Measurements from ENCODE around the gene F5. TPM values are rescaled to one million over a fixed set of nuclear protein-coding genes. Genes with fewer than 3 reads are reported as not detected.
"Not testable (repeated sequence)": the region's sequence is repeated elsewhere in the genome, so short reads cannot be mapped to it uniquely, and the experiment has no call there.

F5 gene
- total RNA-seq, 1 donor: not detected

DNA sequence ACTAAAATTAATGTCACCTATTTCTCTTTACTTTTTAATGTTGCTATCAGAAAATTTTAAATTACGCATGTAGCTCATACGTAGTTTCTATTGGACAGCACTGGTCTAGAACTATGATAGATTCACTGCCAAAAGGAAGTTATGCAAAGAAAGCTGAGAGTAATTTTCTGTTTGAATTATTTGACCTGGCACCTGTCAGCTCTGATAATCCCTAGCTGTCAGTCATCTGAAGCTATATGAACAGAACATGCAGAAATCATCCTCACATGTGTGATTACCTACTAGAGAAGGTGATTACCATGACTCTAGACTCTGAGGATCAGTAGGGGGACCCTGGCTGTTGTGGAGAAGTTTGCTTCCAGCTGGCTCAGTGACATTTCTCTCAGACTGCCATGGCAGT is 40.8 kb downstream of the F5 start:
- no peaks in the 10 kb centered on the region for H3K9me3 ChIP-seq (ENCODE audit: low read depth, low read length)
- no peak for DNase-seq (ENCODE audit: insufficient read length, low spot score, missing footprints)
- no peak overlapping the region for H3K27ac ChIP-seq (ENCODE audit: low read depth, low read length)
- no peak overlapping the region for H3K4me3 ChIP-seq (ENCODE audit: insufficient read depth, low read length)
- H3K4me1 ChIP-seq (ENCODE audit: insufficient read depth, low read length): peaks cover 5% of the 10 kb centered on the region
- H3K79me2 ChIP-seq (ENCODE audit: insufficient read depth, low read length): no peaks in the 10 kb centered on the region
- peaks cover 5% of the 10 kb centered on the region for H3K27me3 ChIP-seq (ENCODE audit: insufficient read depth, low read length)
- no peaks in the 10 kb centered on the region for H4K20me1 ChIP-seq (ENCODE audit: insufficient read depth, low read length)
- no peak overlapping the region for H2AFZ ChIP-seq (ENCODE audit: low read length)
- no peaks in the 10 kb centered on the region for H3K36me3 ChIP-seq (ENCODE audit: insufficient read depth, low read length)
- TF ChIP-seq, protein P1, sequence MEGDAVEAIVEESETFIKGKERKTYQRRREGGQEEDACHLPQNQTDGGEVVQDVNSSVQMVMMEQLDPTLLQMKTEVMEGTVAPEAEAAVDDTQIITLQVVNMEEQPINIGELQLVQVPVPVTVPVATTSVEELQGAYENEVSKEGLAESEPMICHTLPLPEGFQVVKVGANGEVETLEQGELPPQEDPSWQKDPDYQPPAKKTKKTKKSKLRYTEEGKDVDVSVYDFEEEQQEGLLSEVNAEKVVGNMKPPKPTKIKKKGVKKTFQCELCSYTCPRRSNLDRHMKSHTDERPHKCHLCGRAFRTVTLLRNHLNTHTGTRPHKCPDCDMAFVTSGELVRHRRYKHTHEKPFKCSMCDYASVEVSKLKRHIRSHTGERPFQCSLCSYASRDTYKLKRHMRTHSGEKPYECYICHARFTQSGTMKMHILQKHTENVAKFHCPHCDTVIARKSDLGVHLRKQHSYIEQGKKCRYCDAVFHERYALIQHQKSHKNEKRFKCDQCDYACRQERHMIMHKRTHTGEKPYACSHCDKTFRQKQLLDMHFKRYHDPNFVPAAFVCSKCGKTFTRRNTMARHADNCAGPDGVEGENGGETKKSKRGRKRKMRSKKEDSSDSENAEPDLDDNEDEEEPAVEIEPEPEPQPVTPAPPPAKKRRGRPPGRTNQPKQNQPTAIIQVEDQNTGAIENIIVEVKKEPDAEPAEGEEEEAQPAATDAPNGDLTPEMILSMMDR (IDR thresholded peaks at IDR 0.05; ENCODE audit: extremely low read depth, low read depth, low read length): no peak
- no peak overlapping the region for H3K4me2 ChIP-seq (ENCODE audit: insufficient read depth, low read length)

DNA sequence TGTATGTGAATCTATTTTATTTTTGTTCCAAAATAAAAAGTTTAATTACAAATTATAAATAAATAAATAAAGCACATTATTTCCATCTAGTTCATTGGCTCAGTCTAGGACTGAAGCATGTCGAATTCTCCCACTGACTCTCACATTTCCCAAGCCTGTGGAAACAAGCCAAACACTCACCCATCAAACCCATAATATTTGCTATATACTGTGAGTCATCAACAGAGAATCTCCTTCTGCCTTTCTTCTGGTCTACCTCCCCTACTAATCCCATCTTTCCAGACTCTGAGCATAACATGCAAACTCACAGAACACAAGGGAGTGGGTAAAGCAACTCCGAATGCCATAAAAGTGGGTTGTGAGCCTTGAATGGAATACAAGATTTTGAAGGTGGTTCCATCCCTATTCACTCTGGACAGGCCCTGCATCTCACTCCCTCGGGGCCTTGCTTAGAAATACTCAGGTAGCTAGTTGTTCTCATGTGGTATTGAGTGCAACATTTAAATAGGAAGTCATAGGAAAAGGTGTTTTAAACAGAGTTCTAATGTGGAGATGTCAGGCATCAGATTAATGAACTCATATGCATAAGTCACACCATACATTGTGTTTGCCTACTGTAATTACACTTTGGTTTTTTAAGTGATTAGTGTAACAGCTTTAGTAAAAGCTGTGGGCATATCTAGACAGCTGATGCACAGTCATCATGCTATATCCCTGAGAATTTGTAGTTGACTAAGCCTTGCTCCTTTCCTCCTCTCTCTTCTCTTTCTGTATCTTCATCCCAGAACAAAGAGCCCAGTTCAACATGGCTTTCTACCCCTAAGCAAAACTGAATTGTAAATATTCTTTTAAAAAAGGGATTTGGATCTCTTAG is 47.0 kb downstream of the F5 start:
- TF ChIP-seq, protein P1 (IDR thresholded peaks at IDR 0.05; ENCODE audit: extremely low read depth, low read depth, low read length): no peak
- H3K79me2 ChIP-seq (ENCODE audit: insufficient read depth, low read length): no peaks in the 10 kb centered on the region
- no peak overlapping the region for H3K27ac ChIP-seq (ENCODE audit: low read depth, low read length)
- no peaks in the 10 kb centered on the region for H3K36me3 ChIP-seq (ENCODE audit: insufficient read depth, low read length)
- no peaks in the 10 kb centered on the region for H3K27me3 ChIP-seq (ENCODE audit: insufficient read depth, low read length)
- H4K20me1 ChIP-seq (ENCODE audit: insufficient read depth, low read length): no peaks in the 10 kb centered on the region
- H3K4me1 ChIP-seq (ENCODE audit: insufficient read depth, low read length): no peaks in the 10 kb centered on the region
- H3K4me3 ChIP-seq (ENCODE audit: insufficient read depth, low read length): no peak overlapping the region
- no peaks in the 10 kb centered on the region for H3K9me3 ChIP-seq (ENCODE audit: low read depth, low read length)
- no peak overlapping the region for H2AFZ ChIP-seq (ENCODE audit: low read length)
- DNase-seq (ENCODE audit: insufficient read length, low spot score, missing footprints): no peak
- H3K4me2 ChIP-seq (ENCODE audit: insufficient read depth, low read length): no peak overlapping the region

DNA sequence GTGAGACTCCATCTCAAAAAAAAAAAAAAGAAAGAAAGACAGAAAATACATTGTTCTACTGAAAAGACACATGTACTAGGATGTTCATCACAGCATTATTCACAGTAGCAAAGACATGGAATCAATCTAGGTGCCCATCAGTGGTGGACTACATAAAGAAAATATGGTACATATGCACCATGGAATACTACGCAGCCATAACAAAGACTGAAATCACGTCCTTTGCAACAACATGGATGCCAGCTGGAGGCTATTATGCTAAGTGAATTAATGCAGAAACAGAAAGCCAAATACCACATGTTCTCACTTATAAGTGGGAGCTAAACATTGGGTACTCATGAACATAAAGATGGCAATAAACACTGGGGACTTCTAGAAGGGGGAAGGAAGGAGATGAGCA is 51.6 kb downstream of the F5 start:
- no peaks in the 10 kb centered on the region for H3K4me1 ChIP-seq (ENCODE audit: insufficient read depth, low read length)
- TF ChIP-seq, protein P1 (IDR thresholded peaks at IDR 0.05; ENCODE audit: extremely low read depth, low read depth, low read length): no peak

DNA sequence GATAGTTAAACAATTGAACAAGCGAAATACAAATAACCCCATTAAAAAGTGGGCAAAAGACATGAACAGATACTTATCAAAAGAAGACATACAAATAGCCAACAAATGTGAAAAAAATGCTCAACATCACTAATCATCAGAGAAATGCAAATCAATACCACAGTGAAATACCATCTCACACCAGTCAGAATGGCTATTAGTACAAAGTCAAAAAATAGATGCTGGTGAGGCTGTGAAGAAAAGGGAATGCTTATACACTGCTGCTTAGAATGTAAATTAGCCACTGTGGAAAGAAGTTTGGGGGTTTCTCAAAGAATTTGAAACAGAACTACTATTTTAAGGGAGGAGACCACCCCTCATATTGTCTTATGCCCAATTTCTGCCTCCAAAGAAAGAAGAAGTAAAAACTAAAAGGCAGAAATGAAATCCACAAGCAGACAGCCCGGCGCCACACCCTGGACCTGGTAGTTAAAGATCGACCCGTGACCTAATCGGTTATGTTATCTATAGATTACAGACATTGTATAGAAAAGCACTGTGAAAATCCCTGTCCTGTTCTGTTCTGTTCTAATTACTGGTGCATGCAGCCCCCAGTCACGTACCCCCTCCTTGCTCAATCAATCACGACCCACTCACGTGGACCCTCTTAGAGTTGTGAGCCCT is 52.6 kb downstream of the F5 start:
- H3K4me3 ChIP-seq (ENCODE audit: insufficient read depth, low read length); H4K20me1 ChIP-seq (ENCODE audit: insufficient read depth, low read length); H3K79me2 ChIP-seq (ENCODE audit: insufficient read depth, low read length); H2AFZ ChIP-seq (ENCODE audit: low read length); H3K27me3 ChIP-seq (ENCODE audit: insufficient read depth, low read length); DNase-seq (ENCODE audit: insufficient read length, low spot score, missing footprints); H3K4me1 ChIP-seq (ENCODE audit: insufficient read depth, low read length); H3K27ac ChIP-seq (ENCODE audit: low read depth, low read length); H3K9me3 ChIP-seq (ENCODE audit: low read depth, low read length); H3K4me2 ChIP-seq (ENCODE audit: insufficient read depth, low read length); H3K36me3 ChIP-seq (ENCODE audit: insufficient read depth, low read length): not testable (repeated sequence)

More for the DNA sequence above, 51.6 kb downstream of the F5 start:
- no peak for DNase-seq (ENCODE audit: insufficient read length, low spot score, missing footprints)
- Histone ChIP-seq H2AFZ (ENCODE audit: low read length) (no peak overlapping the region), H3K9me3 (ENCODE audit: low read depth, low read length) (no peaks in the 10 kb centered on the region), H4K20me1 (ENCODE audit: insufficient read depth, low read length) (no peaks in the 10 kb centered on the region), H3K4me3 (ENCODE audit: insufficient read depth, low read length) (no peak overlapping the region), H3K79me2 (ENCODE audit: insufficient read depth, low read length) (no peaks in the 10 kb centered on the region), H3K27ac (ENCODE audit: low read depth, low read length) (no peak overlapping the region), H3K27me3 (ENCODE audit: insufficient read depth, low read length) (peaks cover 4% of the 10 kb centered on the region), H3K4me2 (ENCODE audit: insufficient read depth, low read length) (no peak overlapping the region), H3K36me3 (ENCODE audit: insufficient read depth, low read length) (no peaks in the 10 kb centered on the region)

All from osteoblast (primary cell).